ENCODE data around the gene TRMT10A.

- TF ChIP-seq CTCF (IDR thresholded peaks at IDR 0.05; ENCODE audit: low read length): no peak
- no peak for TF ChIP-seq EZH2 (IDR thresholded peaks at IDR 0.05; ENCODE audit: borderline replicate concordance, low read length)
Measured at GRCh38 chr4:99594818-99595217, 31.0 kb upstream of the TRMT10A start.
